ENCODE data around the gene ACP3.
"Not testable (repeated sequence)": the region's sequence is repeated elsewhere in the genome, so short reads cannot be mapped to it uniquely, and the experiment has no call there.

The ACP3 gene

DNA sequence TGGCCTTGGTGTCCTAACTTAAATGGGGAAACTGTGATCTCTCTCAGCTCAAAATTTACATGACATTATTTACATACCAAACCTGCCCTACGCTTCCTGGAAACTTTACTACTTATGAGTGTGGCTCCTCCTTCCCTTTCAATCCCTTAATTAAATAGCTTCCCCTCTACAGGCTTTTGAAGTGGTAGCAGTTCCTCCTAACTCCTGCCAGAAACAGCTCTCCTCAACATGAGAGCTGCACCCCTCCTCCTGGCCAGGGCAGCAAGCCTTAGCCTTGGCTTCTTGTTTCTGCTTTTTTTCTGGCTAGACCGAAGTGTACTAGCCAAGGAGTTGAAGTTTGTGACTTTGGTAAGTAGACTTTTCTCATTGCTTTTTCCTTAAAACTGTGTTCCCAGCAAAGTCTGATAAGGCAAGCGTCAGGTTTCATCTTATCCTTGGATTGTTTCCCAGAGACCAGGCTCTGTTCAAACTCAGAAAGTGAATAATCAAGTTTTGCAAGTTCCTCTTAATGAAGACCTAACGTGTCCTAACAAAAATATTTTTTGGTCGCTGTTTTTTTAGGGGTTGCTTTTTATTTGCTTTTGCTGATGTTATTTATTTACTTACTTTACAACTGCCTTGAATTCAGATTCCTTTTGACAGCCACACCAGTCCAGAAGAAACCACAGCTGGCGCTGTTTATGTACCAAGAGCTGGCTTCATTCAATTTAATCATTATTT, at the start of gene ACP3:
TSS of gene ACP3 (plus strand) at position 179 of the 720 bp plus-strand sequence. CDS start at position 229, 50 bp downstream.
- no peak for DNase-seq

DNA sequence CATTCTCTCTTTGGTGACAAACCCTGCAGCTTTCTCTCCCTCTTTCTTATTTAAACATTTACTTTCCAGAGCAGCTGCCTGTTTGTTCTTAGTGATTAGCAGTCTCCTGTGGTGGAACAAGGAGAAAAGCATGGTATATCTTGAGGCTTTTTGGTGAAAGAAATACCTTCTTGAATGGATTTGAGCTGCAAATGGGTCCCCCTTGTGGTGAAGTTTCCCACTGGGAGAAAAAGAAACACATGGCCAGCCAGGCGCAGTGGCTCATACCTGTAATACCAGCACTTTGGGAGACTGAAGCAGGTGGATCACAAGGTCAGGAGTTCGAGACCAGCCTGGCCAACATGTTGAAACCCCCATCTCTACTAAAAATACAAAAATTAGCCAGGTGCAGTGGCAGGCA, 48.3 kb upstream of the ACP3 start:
- no peak for DNase-seq

- DNase-seq, result no peak
Observed at GRCh38 chr3:132273036-132273435, 44.2 kb upstream of the ACP3 start.

DNA sequence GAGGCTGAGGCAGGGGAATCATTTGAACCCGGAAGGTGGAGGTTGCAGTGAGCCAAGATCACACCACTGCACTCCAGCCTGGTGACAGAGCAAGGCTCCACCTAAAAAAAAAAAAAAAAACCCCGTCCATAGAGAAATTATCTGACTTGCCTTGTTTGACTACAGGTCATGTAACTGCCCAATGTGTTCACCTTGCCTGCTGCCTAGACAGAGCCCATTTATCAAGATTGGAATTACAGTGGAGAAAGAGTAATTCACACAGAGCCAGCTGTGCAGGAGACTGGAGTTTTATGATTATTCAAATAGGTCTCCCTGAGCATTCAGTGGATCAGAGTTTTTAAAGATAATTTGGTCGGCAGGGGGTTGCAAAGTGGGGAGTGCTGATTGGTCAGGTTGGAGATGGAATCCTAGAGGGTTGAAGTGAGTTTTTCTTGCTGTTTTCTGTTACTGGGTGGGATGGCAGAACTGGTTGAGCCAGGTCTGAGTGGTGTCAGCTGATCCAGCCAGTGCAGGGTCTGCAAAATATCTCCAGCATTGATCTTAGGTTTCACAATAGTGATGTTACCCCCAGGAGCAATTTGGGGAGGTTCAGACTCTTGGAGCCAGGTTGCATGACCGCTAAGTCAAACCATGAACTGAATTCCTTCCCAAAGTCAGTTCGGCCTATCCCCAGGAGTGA, 40.8 kb upstream of the ACP3 start:
- DNase-seq, result no peak

- no peak for DNase-seq
Observed at GRCh38 chr3:132279030-132279429, 38.2 kb upstream of the ACP3 start.

DNA sequence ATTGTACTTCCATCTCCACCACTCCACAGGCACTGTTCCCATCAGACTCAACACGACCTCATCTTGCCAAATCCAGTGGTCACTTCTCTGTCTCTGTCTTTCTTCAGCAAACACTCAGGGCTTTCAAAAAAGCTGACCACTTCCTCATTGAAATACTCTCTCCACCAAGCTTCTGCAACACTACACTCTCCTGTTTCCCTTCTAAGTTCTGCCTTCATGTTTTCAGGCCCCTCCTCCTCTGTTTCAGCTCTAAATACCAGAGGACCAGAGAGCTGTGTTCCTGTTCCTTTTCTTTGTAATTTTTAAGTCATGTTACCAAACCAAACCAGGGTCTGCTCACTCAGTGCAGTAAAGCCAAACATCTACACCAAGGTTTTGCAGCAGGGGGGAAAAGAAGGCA, 33.8 kb upstream of the ACP3 start:
- DNase-seq, result no peak

DNA sequence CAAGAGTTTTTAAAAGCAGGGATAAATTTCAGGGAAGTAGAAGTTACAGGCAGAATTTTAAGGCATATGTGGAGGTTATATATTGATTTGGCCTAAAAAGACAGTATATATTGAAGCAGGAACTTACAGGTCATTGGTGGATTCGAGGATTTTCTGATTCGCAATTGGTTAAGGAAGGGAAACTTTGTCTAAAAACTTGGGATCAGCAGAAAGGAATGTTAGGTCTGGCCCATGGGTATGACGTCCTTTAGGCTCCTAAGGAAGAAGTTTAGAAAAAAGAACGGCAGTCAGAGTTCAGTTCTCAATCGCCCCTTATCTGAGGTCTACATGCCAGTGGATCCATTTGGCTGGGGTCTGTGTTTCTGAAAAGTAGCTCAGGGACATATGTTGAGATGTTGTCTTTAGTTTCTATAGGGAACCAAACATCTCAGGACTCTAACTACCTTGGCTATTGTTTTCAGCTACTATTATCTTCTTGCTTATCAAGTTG, 33.2 kb upstream of the ACP3 start:
- DNase-seq, result no peak

DNA sequence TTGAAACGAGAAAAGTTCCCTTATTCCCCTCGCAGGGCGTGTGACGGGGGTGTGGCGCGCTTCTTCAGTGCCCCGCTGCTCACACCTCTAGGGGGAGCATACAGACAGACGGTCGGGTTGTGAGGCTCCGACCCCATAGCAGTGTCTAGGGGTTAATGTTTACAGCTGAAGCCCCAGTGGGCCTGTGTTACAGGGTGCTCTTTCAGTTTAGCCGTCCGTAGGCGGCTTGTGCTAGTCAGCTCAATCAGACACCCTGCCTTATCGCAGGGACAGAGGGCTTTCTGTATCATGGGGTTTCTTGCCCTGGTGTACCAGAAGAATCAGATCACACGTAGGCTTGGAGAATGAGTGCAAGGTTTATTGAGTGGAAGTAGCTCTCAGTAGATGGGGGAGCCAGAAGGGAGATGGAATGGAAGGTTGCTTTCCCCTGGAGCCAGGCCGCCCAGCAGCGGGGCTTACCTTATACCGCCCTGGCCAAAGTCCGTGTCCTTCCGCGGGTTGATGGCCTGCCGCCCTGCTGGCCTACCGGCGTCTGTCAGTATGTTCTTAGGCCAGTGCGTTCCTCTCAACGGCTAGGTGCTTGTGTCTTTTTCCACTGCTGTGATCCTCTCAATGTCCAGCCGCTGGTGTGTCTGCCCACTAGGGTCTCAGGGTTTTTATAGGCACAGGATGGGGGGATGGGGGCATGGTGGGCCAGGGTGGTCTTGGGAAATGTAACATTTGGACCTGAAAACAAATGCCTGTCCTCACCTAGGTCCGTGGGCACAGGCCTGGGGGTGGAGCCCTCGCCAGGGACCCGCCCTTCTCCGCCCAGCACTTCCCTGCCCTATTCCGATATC, 32.2 kb upstream of the ACP3 start:
- DNase-seq, result no peak

GRCh38 chr3:132285620-132285945, 31.6 kb upstream of the ACP3 start:
- no peak for DNase-seq

DNA sequence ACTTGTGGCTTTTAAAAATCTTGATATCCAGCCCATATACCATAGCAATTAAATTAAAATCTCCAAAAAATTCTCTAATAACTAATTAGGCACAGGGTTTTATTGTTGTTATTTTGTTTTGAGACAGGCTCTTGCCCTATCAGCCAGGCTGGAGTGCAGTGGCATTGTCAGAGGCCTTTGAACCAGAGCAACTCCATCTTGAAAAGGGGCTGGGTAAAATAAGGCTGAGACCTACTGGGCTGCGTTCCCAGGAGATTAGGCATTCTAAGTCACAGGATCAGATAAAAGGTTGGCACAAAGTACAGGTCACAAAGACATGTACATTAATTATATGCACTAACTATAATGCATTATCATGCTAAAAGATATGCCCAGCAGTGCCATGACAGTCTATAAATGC, 31.2 kb upstream of the ACP3 start:
- DNase-seq, result no peak

DNA sequence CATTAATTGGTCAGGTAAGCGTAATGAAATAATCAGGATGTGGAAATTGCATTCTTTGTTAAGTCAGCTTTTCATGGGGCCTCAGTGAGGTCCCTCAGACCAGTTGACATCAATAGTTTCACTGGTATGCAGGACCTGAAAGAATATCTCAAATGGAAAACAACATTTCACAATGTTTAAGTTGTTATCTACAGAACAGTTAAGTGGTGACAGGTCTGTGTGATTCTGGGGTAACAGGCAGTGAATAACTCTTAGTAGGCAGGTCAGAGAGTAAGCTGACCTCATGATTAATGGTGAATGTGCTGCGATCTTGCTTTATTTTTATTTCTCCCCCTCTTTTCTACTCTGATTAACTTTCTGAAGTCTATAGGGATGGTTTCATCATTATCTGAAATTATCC, 28.9 kb upstream of the ACP3 start:
- DNase-seq, result no peak

DNA sequence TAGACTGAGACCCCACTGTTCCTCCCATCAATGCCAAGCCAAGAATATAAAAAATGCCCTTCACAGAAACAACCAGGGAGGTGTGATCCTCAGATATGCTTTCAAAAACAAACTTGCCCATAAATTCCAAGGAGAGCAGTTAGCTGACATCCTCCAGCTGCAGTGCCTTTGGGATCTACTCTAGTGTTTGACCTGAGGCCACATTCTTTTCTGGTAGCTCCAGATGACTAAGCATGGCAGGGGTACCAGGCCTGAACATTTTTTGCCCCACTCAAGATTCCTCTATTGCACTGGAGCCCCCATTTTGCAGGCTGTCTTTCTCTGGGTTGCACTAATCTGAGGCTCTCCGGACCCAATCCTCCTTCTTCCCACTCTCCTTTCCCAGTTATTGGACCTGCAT, 27.9 kb upstream of the ACP3 start:
- DNase-seq, result no peak

GRCh38 chr3:132290833-132291232, 26.4 kb upstream of the ACP3 start:
- DNase-seq, result no peak

- DNase-seq, result no peak
Observed at GRCh38 chr3:132292042-132292441, 25.2 kb upstream of the ACP3 start.

DNA sequence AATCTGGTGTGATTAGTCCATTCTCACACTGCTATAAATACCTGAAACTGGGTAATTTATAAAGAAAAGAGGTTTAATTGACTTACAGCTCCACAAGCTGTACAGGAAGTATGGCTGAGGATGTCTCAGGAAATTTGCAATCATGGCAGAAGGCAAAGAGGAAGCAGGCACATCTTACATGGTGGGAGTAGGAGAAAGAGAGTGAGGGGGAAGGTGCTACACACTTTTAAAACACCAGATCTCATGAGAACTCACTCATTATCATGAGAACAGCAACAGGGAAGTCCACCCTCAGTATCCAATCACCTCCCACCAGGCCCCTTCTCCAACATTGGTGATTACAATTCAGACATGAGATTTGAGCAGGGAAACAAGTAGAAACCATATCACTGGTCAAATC, 24.0 kb upstream of the ACP3 start:
- DNase-seq, result no peak

- DNase-seq, result no peak
Observed at GRCh38 chr3:132294906-132295305, 22.3 kb upstream of the ACP3 start.

GRCh38 chr3:132303336-132304201, 13.6 kb upstream of the ACP3 start:
- not testable (repeated sequence) for DNase-seq

GRCh38 chr3:132304351-132304750, 12.9 kb upstream of the ACP3 start:
- DNase-seq, result not testable (repeated sequence)

DNA sequence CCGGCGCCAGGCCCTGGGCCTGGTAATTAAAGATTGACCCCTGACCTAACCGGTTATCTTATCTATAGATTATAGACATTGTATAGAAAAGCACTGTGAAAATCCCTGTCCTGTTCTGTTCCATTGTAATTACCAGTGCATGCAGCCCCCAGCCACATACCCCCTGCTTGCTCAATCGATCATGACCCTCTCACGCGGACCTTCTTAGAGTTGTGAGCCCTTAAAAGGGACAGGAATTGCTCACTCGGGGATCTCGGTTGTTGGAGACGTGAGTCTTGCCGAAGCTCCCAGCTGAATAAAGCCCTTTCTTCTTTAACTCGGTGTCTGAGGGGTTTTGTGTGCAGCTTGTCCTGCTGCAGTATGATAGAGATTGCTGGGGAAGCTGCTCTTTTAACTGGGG, 7.2 kb upstream of the ACP3 start:
- DNase-seq, result not testable (repeated sequence)

GRCh38 chr3:132311316-132311715, 5.9 kb upstream of the ACP3 start:
- DNase-seq, result no peak

DNA sequence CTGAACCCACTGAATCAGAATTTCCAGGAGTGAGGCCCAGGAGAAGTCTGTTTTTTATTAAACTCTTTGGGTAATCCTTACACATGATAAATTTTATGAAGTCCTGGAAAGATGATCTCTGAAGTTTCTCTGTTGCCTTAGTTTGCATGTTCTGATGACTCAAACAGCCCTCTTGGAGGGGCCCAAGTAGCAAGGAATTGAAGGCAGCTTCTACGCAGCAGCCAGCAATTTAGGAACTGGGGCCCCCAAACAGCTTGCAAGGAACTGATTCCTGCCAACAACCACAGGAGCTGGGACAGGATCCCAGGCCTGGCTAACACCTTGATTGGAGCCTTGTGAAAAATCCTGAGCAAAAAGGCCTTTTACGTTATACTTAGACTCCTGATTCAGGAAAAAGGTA, 5.4 kb upstream of the ACP3 start:
- no peak for DNase-seq

DNA sequence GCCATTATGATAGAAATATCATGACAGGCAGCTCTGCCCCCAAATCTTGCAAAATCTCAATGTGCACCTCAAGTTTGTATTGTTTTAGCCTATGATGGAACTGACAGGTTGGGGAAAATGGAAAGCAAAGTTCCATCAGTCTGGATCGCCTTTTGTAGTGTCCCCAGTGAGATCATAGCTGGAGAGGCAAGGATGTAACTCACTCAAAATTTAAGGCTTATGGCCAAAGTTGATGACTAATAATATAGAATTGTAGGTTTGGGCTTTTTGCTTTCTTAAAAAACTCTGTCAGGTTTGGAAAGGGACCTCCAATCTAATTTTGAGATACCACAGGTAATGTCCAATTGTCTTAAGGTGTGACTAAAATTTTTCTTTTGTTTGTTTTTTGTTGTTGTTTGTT, 1.4 kb upstream of the ACP3 start:
- DNase-seq, result no peak

DNA sequence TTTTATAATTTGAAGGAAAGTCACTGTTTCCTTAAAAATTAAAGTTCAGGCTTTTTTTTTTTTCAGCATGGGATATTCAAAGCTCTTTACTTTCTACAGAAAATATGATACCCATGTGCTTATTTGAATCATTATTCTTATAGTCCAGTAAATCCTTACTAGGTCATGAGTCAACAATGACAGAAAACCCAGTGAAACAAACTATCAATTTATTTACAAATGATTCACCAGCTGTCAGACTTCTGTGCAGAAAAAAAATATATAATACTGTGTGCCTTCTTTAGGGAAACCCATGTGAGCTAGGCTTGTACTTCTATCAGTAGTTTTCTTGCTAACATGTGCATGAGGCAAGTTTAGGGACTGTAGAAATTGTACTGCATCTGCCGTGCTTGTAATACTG, 1.2 kb downstream of the ACP3 start:
- DNase-seq, result no peak

Measured in NCI-H187 (cell line).